MM.1S (cell line): ENCODE measurements around the gene COQ10B.

Experiments
- DNase-seq: peaks from one replicate; pipeline ENCODE4 v3.0.0-alpha.2; 2015
- H2AFZ ChIP-seq: fragments of 300-600 bp; sonication (generic); 2 replicates; pipeline ENCODE4 v1.6.0; 2016; ENCODE audit warnings: antibody characterized with exemption, low read length
- H3F3A ChIP-seq: fragments of 300-600 bp; sonication (generic); 2 replicates; pipeline ENCODE4 v1.6.1; 2016; ENCODE audit warnings: mild to moderate bottlenecking, antibody characterized with exemption, low read length, moderate library complexity, mixed read lengths; ENCODE audit not compliant: insufficient read depth
- H3K27ac ChIP-seq: fragments of 300-600 bp; sonication (generic); 2 replicates; pipeline ENCODE4 v1.5.1; 2016; ENCODE audit warnings: mild to moderate bottlenecking, low read length
- H3K27me3 ChIP-seq: fragments of 300-600 bp; sonication (generic); replicated peaks from 2 replicates; pipeline ENCODE4 v1.6.0; 2016; ENCODE audit warnings: low read length; ENCODE audit not compliant: insufficient read depth
- H3K36me3 ChIP-seq: fragments of 300-600 bp; sonication (generic); replicated peaks from 2 replicates; pipeline ENCODE4 v1.6.1; 2016; ENCODE audit warnings: mild to moderate bottlenecking, low read length, mixed read lengths; ENCODE audit not compliant: insufficient read depth
- H3K4me1 ChIP-seq: fragments of 300-600 bp; sonication (generic); 2 replicates; pipeline ENCODE4 v1.6.1; 2016; ENCODE audit warnings: low read length, mixed read lengths
- H3K4me2 ChIP-seq: fragments of 300-600 bp; sonication (generic); 2 replicates; pipeline ENCODE4 v1.6.0; 2016; ENCODE audit warnings: low read depth, low read length
- H3K4me3 ChIP-seq: fragments of 300-600 bp; sonication (generic); 2 replicates; pipeline ENCODE4 v1.5.1; 2016; ENCODE audit warnings: low read length, mixed read lengths
- H3K79me2 ChIP-seq: fragments of 300-600 bp; sonication (generic); 2 replicates; pipeline ENCODE4 v1.6.1; 2016; ENCODE audit warnings: mixed run types, low read length, mixed read lengths
- H3K9ac ChIP-seq: fragments of 300-600 bp; sonication (generic); 2 replicates; pipeline ENCODE4 v1.6.1; 2016; ENCODE audit warnings: low read length, mixed read lengths
- H3K9me2 ChIP-seq: fragments of 300-600 bp; sonication (generic); replicated peaks from 2 replicates; pipeline ENCODE4 v1.6.1; 2016; ENCODE audit warnings: mild to moderate bottlenecking, low read length, mixed read lengths; ENCODE audit not compliant: insufficient read depth
- H3K9me3 ChIP-seq: fragments of 300-600 bp; sonication (generic); replicated peaks from 2 replicates; pipeline ENCODE4 v1.6.1; 2016; ENCODE audit warnings: mild to moderate bottlenecking, low read length, mixed read lengths; ENCODE audit not compliant: insufficient read depth
- H4K20me1 ChIP-seq: fragments of 300-600 bp; sonication (generic); 2 replicates; pipeline ENCODE4 v1.6.1; 2016; ENCODE audit warnings: mild to moderate bottlenecking, low read length, moderate library complexity, mixed read lengths; ENCODE audit not compliant: insufficient read depth
- CTCF ChIP-seq: fragments of 300-600 bp; sonication (generic); IDR thresholded peaks from 2 replicates; pipeline ENCODE4 v1.5.1; 2016; ENCODE audit warnings: antibody characterized with exemption, low read length, mixed read lengths
- EZH2 ChIP-seq: fragments of 300-600 bp; sonication (generic); optimal IDR thresholded peaks from 2 replicates; pipeline ENCODE3; 2017; ENCODE audit warnings: low read depth, mild to moderate bottlenecking, antibody characterized with exemption, low read length, mixed read lengths
- EZH2phosphoT487 ChIP-seq: fragments of 300-600 bp; sonication (generic); IDR thresholded peaks from 2 replicates; pipeline ENCODE4 v1.6.1; 2018; ENCODE audit warnings: antibody characterized with exemption, low read length

COQ10B gene

GRCh38 chr2:197497326-197497725 lies 44.0 kb downstream of the COQ10B start:
- H3K79me2 ChIP-seq = peaks cover 93% of the 10 kb centered on the region

GRCh38 chr2:197498235-197498936 lies 45.0 kb downstream of the COQ10B start:
- Histone ChIP-seq H3K27ac (peak overlapping the region; percentile 92; the same call in 1 of the 2 replicates), H4K20me1 (peaks cover 34% of the 10 kb centered on the region), H3K9ac (peak overlapping the region; percentile 90), H3K27me3 (no peaks in the 10 kb centered on the region), H3F3A (peaks cover 15% of the 10 kb centered on the region), H3K9me2 (no peaks in the 10 kb centered on the region), H3K9me3 (no peaks in the 10 kb centered on the region), H3K4me3 (peak overlapping the region; percentile 78), H3K36me3 (peaks cover 58% of the 10 kb centered on the region), H3K79me2 (peaks cover 93% of the 10 kb centered on the region), H3K4me2 (peak overlapping the region; percentile 83), H2AFZ (no peak overlapping the region), H3K4me1 (peaks cover 31% of the 10 kb centered on the region)
- TF ChIP-seq EZH2 (no peak), CTCF (no peak), EZH2phosphoT487 (no peak)
- DNase-seq = no peak

More at GRCh38 chr2:197497326-197497725, 44.0 kb downstream of the COQ10B start:
- Histone ChIP-seq H3K9ac (peak overlapping the region; percentile 90; the same call in 1 of the 2 replicates), H3K9me2 (no peaks in the 10 kb centered on the region), H3K36me3 (peaks cover 61% of the 10 kb centered on the region), H3F3A (peaks cover 15% of the 10 kb centered on the region), H3K27me3 (no peaks in the 10 kb centered on the region), H3K4me3 (peak overlapping the region; percentile 78), H3K4me2 (peak overlapping the region; percentile 83), H3K4me1 (peaks cover 30% of the 10 kb centered on the region), H3K9me3 (no peaks in the 10 kb centered on the region), H4K20me1 (peaks cover 38% of the 10 kb centered on the region), H2AFZ (no peak overlapping the region), H3K27ac (no peak overlapping the region)
- DNase-seq = no peak
- TF ChIP-seq CTCF (no peak), EZH2phosphoT487 (no peak), EZH2 (no peak)

GRCh38 chr2:197498937-197499593 lies 45.7 kb downstream of the COQ10B start:
- Histone ChIP-seq H3K4me1 (peaks cover 31% of the 10 kb centered on the region), H2AFZ (no peak overlapping the region), H3K4me2 (peak overlapping the region; percentile 83), H3K27me3 (no peaks in the 10 kb centered on the region), H3K36me3 (peaks cover 53% of the 10 kb centered on the region), H3K9ac (peak overlapping the region; percentile 90), H3K79me2 (peaks cover 93% of the 10 kb centered on the region), H3K9me3 (no peaks in the 10 kb centered on the region), H3K9me2 (no peaks in the 10 kb centered on the region), H4K20me1 (peaks cover 31% of the 10 kb centered on the region), H3K4me3 (peak overlapping the region; percentile 78), H3K27ac (peak overlapping the region; percentile 92), H3F3A (peaks cover 16% of the 10 kb centered on the region)
- TF ChIP-seq EZH2phosphoT487 (no peak), CTCF (no peak), EZH2 (no peak)
- DNase-seq = peak; percentile 62
